GOT3 (cell line): ENCODE measurements around the gene DCTN3.

Experiments used
- DNase-seq: peaks from one replicate; lab custom pipeline; 2025; ENCODE audit warnings: mixed read lengths; lab: John Stamatoyannopoulos, UW

Gene DCTN3

DNA sequence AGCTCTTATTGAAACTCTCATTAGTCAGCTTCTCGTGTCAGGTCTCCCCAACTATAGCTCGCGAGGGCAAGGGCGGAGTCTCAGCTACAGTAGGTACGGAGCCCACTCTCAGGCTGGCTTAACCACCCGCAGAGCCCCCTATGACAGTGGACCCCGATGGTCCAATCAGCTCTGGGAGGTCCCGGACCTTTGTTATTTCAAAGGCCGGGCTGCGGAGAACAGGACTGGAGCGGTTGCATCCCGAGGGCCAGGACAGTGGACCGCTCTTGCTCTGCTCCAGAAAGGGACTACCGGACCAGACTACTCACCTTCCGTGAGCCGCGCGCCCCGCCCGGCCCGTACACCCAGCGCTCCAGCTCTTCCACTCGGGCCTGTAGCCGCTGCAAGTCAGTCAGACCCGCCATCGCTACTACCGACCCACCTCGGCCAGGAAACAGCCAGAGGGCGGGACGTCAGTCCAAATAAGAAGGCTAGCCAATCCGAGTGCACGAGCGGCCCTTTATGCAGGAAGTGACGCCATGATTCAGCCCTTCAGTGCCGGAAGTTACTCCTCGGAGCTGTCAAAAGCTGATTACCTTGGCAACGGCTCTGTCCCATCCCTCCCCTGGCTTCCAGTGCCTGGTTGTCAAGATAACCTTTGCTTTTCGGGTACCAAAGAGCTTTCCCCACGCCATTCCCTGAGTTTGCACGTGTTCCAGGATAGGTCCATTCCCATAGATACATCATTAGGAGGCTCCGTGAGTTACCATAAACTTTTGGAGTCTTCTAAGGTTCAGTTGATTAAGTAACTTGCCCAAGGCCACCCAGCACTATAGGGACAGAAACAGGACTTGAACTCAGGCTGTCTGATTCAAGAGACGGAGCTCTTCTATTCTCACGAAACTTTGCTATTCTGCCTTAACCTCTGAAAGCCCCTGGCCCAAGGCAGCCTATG lies at the start of gene DCTN3:
TSS of gene DCTN3 (minus strand) at position 435 of the 934 bp plus-strand sequence. CDS start at position 404, 31 bp downstream.
- peak; percentile 15 for DNase-seq

DNA sequence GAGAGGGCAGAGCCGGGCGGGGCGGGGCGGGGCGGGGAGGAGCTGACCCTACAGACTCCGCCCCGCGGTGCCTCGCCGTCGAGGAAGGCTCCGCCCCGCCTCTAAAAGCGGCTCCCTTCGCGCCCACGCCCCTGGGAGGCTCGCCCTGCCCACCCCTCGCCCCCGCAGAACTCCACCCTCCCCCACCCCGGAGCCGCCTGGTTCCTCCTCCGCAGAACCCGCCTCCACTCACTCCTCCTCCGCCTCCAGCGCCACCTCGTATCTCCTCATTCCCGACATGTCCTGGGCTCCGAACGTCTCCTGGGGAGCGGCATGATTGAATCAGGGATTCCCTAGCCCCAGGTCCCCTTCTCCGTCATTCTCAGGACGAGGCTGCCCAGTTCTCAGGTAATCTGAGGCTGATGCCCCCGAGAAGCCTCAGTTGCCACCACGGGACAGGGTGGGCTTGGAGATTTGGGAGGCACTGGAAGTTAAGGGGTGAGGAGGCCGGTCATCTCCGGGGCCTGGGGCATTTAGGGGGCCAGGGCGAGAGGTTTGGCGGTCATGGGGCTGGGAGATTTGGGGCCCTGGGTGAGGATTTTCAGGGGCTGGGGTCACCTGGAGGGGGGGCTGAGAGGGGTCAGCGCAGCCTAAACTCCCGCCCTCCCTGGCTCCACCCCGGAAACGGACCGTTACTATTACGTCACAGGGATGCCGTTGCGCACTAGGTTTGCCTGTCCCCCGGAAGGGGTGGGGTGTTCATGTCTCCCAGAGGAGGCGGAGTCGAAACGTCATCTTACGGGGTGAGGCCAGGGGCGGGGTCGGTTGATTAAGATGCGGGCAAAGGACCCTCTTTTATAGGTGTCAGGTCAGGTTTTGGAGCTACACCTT lies 45.3 kb upstream of the DCTN3 start:
- DNase-seq, result peak; percentile 41

GRCh38 chr9:34665067-34665380 lies 44.7 kb upstream of the DCTN3 start:
- DNase-seq, result no peak

GRCh38 chr9:34664281-34665066 lies 44.2 kb upstream of the DCTN3 start:
- DNase-seq, result no peak

DNA sequence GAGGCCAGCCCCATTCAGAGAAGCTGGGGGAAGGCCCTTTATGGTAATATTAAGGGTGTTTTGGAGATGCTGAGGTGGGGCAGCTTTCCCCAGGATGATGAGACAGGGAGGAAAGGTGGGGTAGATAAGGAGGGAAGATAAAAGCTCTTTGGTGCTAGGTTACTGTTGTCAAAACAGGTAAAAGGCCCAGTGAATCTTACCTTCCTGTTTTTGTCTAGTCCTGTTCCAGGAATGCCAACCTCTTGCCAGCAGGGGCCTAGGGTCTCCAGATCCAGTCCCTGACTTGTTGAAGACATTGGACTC lies 43.0 kb upstream of the DCTN3 start:
- no peak for DNase-seq

GRCh38 chr9:34662526-34663302 lies 42.4 kb upstream of the DCTN3 start, which contains the start of gene CCL27:
TSS of gene CCL27 (minus strand) at chr9:34662657. CDS start at chr9:34662633, 24 bp downstream.
- no peak for DNase-seq

GRCh38 chr9:34659592-34660253 lies 39.4 kb upstream of the DCTN3 start:
- no peak for DNase-seq

GRCh38 chr9:34658461-34658860 lies 38.2 kb upstream of the DCTN3 start:
- DNase-seq, result no peak

DNA sequence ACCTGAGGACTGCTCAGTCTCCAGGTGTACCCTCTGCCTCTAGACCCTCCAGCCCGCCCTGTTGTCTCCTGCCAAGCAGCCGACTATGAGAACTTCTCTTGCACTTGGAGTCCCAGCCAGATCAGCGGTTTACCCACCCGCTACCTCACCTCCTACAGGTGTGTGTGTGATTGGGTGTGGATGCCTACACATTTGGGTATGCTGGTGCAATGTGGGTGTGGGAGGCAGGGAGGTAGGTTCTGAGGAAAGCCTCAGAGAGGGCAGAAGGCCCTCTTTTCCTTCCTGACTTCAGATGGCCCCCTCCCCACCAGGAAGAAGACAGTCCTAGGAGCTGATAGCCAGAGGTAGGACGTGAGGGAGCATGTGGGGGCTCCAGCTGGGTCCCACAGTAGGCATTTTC lies 36.7 kb upstream of the DCTN3 start:
- DNase-seq, result no peak

DNA sequence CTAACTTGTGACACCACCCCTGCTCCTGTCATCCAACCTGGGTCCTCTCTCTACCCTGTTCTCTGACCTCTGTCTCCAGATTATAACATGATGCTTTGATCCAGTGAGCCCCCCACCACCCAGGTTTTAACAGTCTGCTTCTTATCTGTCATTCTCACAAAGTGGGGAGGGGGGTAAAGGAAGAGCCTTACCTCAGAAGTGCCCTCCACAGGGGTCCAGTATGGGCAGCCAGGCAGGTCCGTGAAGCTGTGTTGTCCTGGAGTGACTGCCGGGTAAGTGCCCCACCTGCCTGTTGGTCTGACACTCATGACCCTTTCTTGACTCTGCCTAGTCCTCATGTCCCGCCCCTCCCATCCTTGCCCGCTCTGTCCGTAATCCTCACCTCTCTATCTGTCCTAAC lies 35.1 kb upstream of the DCTN3 start:
- no peak for DNase-seq

DNA sequence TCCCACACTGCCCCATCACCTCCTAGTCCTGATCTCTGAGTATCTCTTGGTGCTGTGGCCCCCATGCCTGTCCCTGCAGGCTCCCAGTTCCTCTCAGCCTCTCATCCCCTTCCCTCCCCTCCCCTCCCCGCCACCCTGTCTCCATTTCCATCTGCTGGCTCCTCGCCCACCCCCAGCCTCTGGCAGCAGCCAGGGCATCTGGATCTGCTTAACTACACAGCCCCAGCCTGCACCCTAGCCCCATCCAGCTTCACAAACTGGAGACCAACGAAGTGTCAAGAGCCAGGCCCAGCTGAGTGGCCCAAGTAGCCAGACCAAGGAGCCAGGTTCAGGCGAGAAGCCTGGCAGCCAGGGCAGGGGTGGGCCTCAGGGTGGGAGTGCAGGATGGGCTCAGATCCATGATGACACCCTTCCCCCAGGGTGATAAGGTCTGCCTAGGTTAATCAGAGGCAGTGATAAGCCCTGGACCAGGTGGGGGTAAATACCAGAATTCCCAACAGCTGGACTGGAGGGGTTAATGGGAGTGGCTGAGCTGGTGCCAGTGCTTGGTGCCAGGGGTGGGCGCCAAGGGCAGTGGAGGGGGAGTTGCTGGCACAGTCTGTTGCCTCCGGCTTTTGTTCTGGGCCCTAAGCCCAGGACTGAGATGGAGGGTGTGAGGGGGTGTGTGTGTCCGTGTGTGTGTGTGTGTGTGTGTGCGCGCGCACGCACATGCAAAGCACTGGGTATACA lies 34.2 kb upstream of the DCTN3 start:
- no peak for DNase-seq

DNA sequence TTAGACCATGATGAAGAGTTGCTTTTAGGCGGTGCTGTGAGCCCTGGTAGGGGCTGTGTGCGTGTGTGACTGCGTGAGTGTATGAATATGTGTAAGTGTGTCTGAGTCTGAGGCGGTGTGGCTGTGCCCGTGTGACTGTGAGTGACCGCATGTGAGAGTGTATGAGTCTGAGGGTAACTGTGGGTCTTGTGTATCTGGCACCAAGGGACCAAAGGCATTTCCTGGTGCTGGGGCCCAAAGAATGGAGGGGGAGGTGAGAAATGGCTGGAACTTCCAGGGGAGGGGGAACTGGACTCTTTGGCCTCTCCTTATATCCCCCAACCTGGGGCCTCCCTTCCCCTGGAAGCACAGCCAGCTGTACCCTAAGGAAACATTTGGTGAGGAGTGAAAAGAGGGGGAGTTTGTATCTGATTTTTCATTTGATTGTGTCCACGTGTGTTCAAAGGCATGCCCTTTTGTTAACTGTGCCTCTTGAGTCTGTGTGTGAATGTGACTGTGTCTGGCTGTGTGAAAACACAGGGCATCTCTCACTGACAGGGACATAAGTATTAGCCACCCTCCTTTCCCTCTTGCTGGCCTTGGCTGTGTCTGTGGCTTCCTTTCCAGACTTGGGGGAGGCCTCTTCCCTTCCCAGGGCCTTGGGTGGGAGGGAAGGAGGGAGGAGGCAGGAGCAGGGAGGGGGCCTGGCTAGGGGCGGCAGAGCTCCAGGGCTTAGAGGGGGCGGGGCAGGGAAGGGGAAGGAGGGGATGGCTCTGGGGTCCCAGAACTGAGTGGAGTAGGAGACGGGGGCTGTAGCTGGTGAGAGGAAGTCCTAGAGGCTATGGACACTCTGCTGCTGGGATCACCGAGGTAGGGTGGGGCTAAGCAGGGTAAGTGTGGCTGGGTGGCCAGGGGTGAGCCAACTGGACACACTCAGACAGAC lies 33.1 kb upstream of the DCTN3 start:
- no peak for DNase-seq

- no peak for DNase-seq
Observed at GRCh38 chr9:34652602-34653000, 32.3 kb upstream of the DCTN3 start.

- peak; percentile 16 for DNase-seq
Observed at GRCh38 chr9:34651876-34652601, 31.7 kb upstream of the DCTN3 start, which contains the start of gene IL11RA. TSS of gene IL11RA (plus strand) at chr9:34652185. CDS start at chr9:34655218, 3,033 bp downstream.

- no peak for DNase-seq
Observed at GRCh38 chr9:34651321-34651720, 31.0 kb upstream of the DCTN3 start.

- no peak for DNase-seq
Observed at GRCh38 chr9:34650816-34651215, 30.5 kb upstream of the DCTN3 start.

GRCh38 chr9:34648673-34649072 lies 28.4 kb upstream of the DCTN3 start:
- DNase-seq, result no peak

- no peak for DNase-seq
Observed at GRCh38 chr9:34647651-34648050, 27.4 kb upstream of the DCTN3 start.
